Measurements from ENCODE around the gene LRIF1.
"Not testable (repeated sequence)": the region's sequence is repeated elsewhere in the genome, so short reads cannot be mapped to it uniquely, and the experiment has no call there.

- peak; percentile 49 for TF ChIP-seq CTCF (IDR thresholded peaks at IDR 0.05)
- TF ChIP-seq EZH2 (IDR thresholded peaks at IDR 0.05) = not testable (repeated sequence)
These were observed 28.6 kb upstream of the LRIF1 start for GRCh38 chr1:110992329-110992728.
